DMS53 treated with DMSO at 0.1 percent for 48 hours (cell line): Measurements from ENCODE around the gene ZBTB3.
"Not testable (repeated sequence)": the region's sequence is repeated elsewhere in the genome, so short reads cannot be mapped to it uniquely, and the experiment has no call there.

Experiments
- DNase-seq: peaks from one replicate; lab custom pipeline; 2025; ENCODE audit not compliant: unreplicated experiment; lab: John Stamatoyannopoulos, UW

ZBTB3 gene

GRCh38 chr11:62753736-62754603 lies at the start of gene ZBTB3:
TSS of gene ZBTB3 (minus strand) at chr11:62754160. CDS start at chr11:62753664, 496 bp downstream.
- peak; percentile 98 for DNase-seq

GRCh38 chr11:62801071-62801470 lies 47.1 kb upstream of the ZBTB3 start:
- DNase-seq: no peak

GRCh38 chr11:62799486-62799885 lies 45.5 kb upstream of the ZBTB3 start:
- DNase-seq: no peak

GRCh38 chr11:62796281-62796680 lies 42.3 kb upstream of the ZBTB3 start:
- no peak for DNase-seq

GRCh38 chr11:62794201-62794775 lies 40.3 kb upstream of the ZBTB3 start:
- DNase-seq: no peak

GRCh38 chr11:62792202-62792575 lies 38.2 kb upstream of the ZBTB3 start:
- no peak for DNase-seq

- DNase-seq: peak; percentile 39
Measured at GRCh38 chr11:62791501-62792201, 37.7 kb upstream of the ZBTB3 start, which contains the start of gene TMEM223. TSS of gene TMEM223 (minus strand) at chr11:62792006. CDS start at chr11:62791994, 12 bp downstream.

GRCh38 chr11:62789576-62789975 lies 35.6 kb upstream of the ZBTB3 start:
- no peak for DNase-seq

- DNase-seq: no peak
Measured at GRCh38 chr11:62788991-62789390, 35.0 kb upstream of the ZBTB3 start.

GRCh38 chr11:62787005-62787759 lies 33.2 kb upstream of the ZBTB3 start, which contains the start of gene TMEM179B:
TSS of gene TMEM179B (plus strand) at chr11:62787402. CDS start at chr11:62787432, 30 bp downstream.
- DNase-seq: peak; percentile 95

- DNase-seq: peak; percentile 75
Measured at GRCh38 chr11:62786318-62787004, 32.5 kb upstream of the ZBTB3 start.

GRCh38 chr11:62782753-62783152 lies 28.8 kb upstream of the ZBTB3 start:
- no peak for DNase-seq

GRCh38 chr11:62778441-62778840 lies 24.5 kb upstream of the ZBTB3 start:
- DNase-seq: no peak

- no peak for DNase-seq
Measured at GRCh38 chr11:62777389-62777788, 23.4 kb upstream of the ZBTB3 start.

GRCh38 chr11:62775646-62776045 lies 21.7 kb upstream of the ZBTB3 start:
- no peak for DNase-seq

GRCh38 chr11:62774407-62774806 lies 20.4 kb upstream of the ZBTB3 start:
- DNase-seq: no peak

- DNase-seq: peak; percentile 94
Measured at GRCh38 chr11:62771144-62772021, 17.4 kb upstream of the ZBTB3 start, which contains the start of gene TAF6L. TSS of gene TAF6L (plus strand) at chr11:62771396. CDS start at chr11:62775784, 4,388 bp downstream.

GRCh38 chr11:62770778-62771143 lies 16.8 kb upstream of the ZBTB3 start:
- no peak for DNase-seq

GRCh38 chr11:62760867-62761227 lies 6.9 kb upstream of the ZBTB3 start:
- not testable (repeated sequence) for DNase-seq
